Activated T-cell treated with anti-CD3 and anti-CD28 coated beads, Interleukin-2, amount 50 U/mL, for 1 hour (primary cell): ENCODE data around the gene THPO.

Experiments used
- DNase-seq: peaks from one replicate; pipeline ENCODE4 v3.0.0-alpha.2; 2020

The THPO gene

GRCh38 chr3:184384342-184384741 lies 6.3 kb upstream of the THPO start:
- no peak for DNase-seq

GRCh38 chr3:184383033-184383740 lies 5.2 kb upstream of the THPO start:
- no peak for DNase-seq

GRCh38 chr3:184382326-184383032 lies 4.5 kb upstream of the THPO start:
- no peak for DNase-seq

- DNase-seq = no peak
Observed at GRCh38 chr3:184381261-184382224, 3.5 kb upstream of the THPO start.

GRCh38 chr3:184380627-184381260 lies 2.7 kb upstream of the THPO start:
- DNase-seq = peak; percentile 43

- DNase-seq = peak; percentile 44
Observed at GRCh38 chr3:184380185-184380626, 2.2 kb upstream of the THPO start.

- no peak for DNase-seq
Observed at GRCh38 chr3:184379358-184380184, 1.6 kb upstream of the THPO start, which contains the start of gene CHRD. TSS of gene CHRD (plus strand) at chr3:184380054. CDS start at chr3:184380319, 265 bp downstream.

GRCh38 chr3:184378651-184379357 lies 797 bp upstream of the THPO start:
- DNase-seq = no peak

- no peak for DNase-seq
Observed at GRCh38 chr3:184377374-184377773, 633 bp downstream of the THPO start.

- no peak for DNase-seq
Observed at GRCh38 chr3:184375747-184376461, 2.1 kb downstream of the THPO start.

- no peak for DNase-seq
Observed at GRCh38 chr3:184373422-184373821, 4.6 kb downstream of the THPO start.

- DNase-seq = no peak
Observed at GRCh38 chr3:184372911-184373310, 5.1 kb downstream of the THPO start.

- no peak for DNase-seq
Observed at GRCh38 chr3:184372296-184372821, 5.6 kb downstream of the THPO start.

- peak; percentile 63 for DNase-seq
Observed at GRCh38 chr3:184371570-184372018, 6.4 kb downstream of the THPO start.

- no peak for DNase-seq
Observed at GRCh38 chr3:184368586-184369183, 9.3 kb downstream of the THPO start.

- no peak for DNase-seq
Observed at GRCh38 chr3:184368116-184368515, 9.9 kb downstream of the THPO start.

- no peak for DNase-seq
Observed at GRCh38 chr3:184366619-184367289, 11.3 kb downstream of the THPO start.

- peak; percentile 88 for DNase-seq
Observed at GRCh38 chr3:184362668-184363546, 15.1 kb downstream of the THPO start.
